GM19395 (cell line): ENCODE data around the gene RELT.

Experiments used
- ATAC-seq: cut with Tn5 transposase; IDR thresholded peaks from one replicate; pipeline ENCODE4 v1.9.1; 2021; ENCODE audit warnings: mild to moderate bottlenecking, moderate library complexity; ENCODE audit not compliant: unreplicated experiment

RELT gene

GRCh38 chr11:73401924-73402833, 26.0 kb downstream of the RELT start:
- no peak for ATAC-seq

GRCh38 chr11:73402834-73403185, 26.6 kb downstream of the RELT start:
- no peak for ATAC-seq

- no peak for ATAC-seq
These were observed 27.3 kb downstream of the RELT start for GRCh38 chr11:73403541-73403940.

GRCh38 chr11:73404048-73404447, 27.8 kb downstream of the RELT start:
- ATAC-seq: no peak

GRCh38 chr11:73404506-73405145, 28.4 kb downstream of the RELT start:
- ATAC-seq: no peak

GRCh38 chr11:73405146-73405510, 28.9 kb downstream of the RELT start:
- no peak for ATAC-seq

GRCh38 chr11:73406131-73406530, 29.9 kb downstream of the RELT start:
- no peak for ATAC-seq

- no peak for ATAC-seq
These were observed 30.4 kb downstream of the RELT start for GRCh38 chr11:73406619-73407018.

GRCh38 chr11:73409431-73409830, 33.2 kb downstream of the RELT start:
- no peak for ATAC-seq

- ATAC-seq: no peak
These were observed 34.4 kb downstream of the RELT start for GRCh38 chr11:73410627-73411026.

- no peak for ATAC-seq
These were observed 34.8 kb downstream of the RELT start for GRCh38 chr11:73411031-73411430.

- ATAC-seq: no peak
These were observed 36.1 kb downstream of the RELT start for GRCh38 chr11:73412308-73412707.

GRCh38 chr11:73413256-73413655, 37.1 kb downstream of the RELT start:
- ATAC-seq: no peak

- ATAC-seq: no peak
These were observed 38.9 kb downstream of the RELT start for GRCh38 chr11:73414977-73415651.

GRCh38 chr11:73415854-73416615, 39.8 kb downstream of the RELT start:
- no peak for ATAC-seq

- no peak for ATAC-seq
These were observed 40.6 kb downstream of the RELT start for GRCh38 chr11:73416786-73417185.

- ATAC-seq: no peak
These were observed 43.9 kb downstream of the RELT start for GRCh38 chr11:73420136-73420535.

GRCh38 chr11:73422886-73423285, 46.7 kb downstream of the RELT start:
- ATAC-seq: no peak

GRCh38 chr11:73423506-73423905, 47.3 kb downstream of the RELT start:
- no peak for ATAC-seq

- ATAC-seq: no peak
These were observed 48.9 kb downstream of the RELT start for GRCh38 chr11:73425108-73425507.

GRCh38 chr11:73426219-73426850, 50.1 kb downstream of the RELT start:
- no peak for ATAC-seq
